AG10803 (cell line): ENCODE results near the gene SUMF2.
"Not testable (repeated sequence)": the region's sequence is repeated elsewhere in the genome, so short reads cannot be mapped to it uniquely, and the experiment has no call there.

Source experiments
- DNase-seq: peaks from one replicate; pipeline ENCODE4 v3.0.0; 2010; ENCODE audit warnings: low read depth
- H3K4me3 ChIP-seq: 2 replicates; pipeline ENCODE4 v1.5.1; 2011; ENCODE audit warnings: mild to moderate bottlenecking, low read length, control low read depth
- CTCF ChIP-seq: conservative IDR thresholded peaks from 2 replicates; pipeline ENCODE4 v1.5.1; 2011; ENCODE audit warnings: mild to moderate bottlenecking, low read length, control low read depth, inconsistent platforms

Gene SUMF2

DNA sequence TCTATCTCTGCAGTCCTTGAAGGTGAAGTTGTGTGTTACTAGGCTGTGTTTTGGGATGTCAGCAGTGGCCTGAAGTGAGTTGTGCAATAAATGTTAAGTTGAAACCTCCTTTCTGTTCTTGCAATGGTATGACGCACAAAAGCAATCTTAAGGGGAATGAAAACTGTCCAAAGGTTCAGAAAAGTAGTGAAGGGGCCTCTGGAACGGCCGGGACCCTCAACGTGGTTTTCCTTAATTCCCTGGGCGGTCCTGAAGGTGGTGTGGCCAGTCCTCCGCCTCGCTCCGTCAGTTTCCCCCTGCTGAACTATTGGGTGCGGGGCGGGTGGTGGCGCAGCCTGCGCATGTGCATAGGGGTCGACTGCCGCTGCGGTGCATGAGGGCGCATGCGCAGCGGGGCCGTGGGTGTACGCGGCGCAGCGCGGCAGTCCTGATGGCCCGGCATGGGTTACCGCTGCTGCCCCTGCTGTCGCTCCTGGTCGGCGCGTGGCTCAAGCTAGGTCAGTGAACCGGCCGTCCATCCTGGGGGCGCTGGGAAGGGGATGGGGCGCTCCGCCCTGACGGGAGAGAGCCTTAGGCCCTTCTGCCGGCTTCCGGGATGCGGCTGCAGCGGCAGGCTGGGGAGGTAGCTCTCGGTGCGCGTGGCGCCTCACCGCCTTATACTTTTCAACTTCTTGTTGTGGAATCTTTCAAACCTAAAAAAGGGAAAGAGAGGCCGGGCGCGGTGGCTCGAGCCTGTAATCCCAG is at the start of gene SUMF2:
Gene SUMF2 (plus strand): TSS at position 405 of the 744 bp plus-strand sequence. CDS start 26 bp downstream, at position 431.
- DNase-seq = peak; percentile 85
- H3K4me3 ChIP-seq = peak within 1 kb of the TSS; percentile 93
- TF ChIP-seq CTCF = peak; percentile 17; the same call in 1 of the 2 replicates

GRCh38 chr7:56017015-56017414 is 47.1 kb upstream of the SUMF2 start:
- not testable (repeated sequence) for H3K4me3 ChIP-seq, DNase-seq

- TF ChIP-seq CTCF = no peak
- no peak overlapping the region for H3K4me3 ChIP-seq
- DNase-seq = no peak
These were observed 44.6 kb upstream of the SUMF2 start for GRCh38 chr7:56019501-56019900.

DNA sequence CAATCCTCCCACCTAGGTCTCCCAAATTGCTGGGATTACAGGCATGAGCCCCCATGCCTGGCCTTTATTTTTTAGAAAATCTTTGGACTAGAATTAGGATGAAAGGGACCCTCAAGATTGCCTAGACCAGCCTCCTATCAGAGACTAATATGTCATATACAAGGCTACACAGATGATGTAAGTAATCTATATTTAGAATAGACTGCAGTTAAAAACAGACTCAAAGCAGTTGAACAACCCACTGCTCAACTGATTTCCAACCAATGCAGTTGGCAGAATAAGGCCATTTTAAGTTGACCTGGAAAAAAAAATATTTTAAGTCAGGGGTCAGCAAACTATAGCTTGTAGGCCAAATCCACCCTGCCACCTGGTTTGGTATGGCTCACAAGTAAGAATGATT is 40.6 kb upstream of the SUMF2 start:
- no peak for DNase-seq
- TF ChIP-seq CTCF = no peak
- H3K4me3 ChIP-seq = no peak overlapping the region

GRCh38 chr7:56026538-56026937 is 37.5 kb upstream of the SUMF2 start:
- TF ChIP-seq CTCF = no peak
- no peak for DNase-seq
- H3K4me3 ChIP-seq = no peak overlapping the region

GRCh38 chr7:56028942-56029630 is 35.0 kb upstream of the SUMF2 start:
- no peak for TF ChIP-seq CTCF
- DNase-seq = no peak
- H3K4me3 ChIP-seq = no peak overlapping the region

DNA sequence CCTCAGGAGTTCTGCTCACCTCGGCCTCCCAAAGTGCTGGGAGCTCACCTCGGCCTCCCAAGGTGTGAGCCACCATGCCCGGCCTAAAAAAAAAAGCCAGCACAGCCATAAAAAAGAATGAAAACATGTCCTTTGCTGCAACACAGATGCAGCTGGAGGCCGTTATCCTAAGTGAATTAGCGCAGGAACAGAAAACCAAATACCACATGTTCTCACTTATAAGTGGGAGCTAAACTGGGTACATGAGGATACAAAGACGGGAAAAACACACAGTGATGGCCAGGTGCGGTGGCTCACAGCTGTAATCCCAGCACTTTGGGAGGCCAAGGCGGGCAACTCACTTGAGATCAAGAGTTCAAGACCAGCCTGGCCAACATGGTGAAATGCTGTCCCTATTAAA is 33.7 kb upstream of the SUMF2 start:
- no peak for TF ChIP-seq CTCF
- DNase-seq = no peak
- no peak overlapping the region for H3K4me3 ChIP-seq

GRCh38 chr7:56031556-56031955 is 32.5 kb upstream of the SUMF2 start:
- not testable (repeated sequence) for DNase-seq, H3K4me3 ChIP-seq

DNA sequence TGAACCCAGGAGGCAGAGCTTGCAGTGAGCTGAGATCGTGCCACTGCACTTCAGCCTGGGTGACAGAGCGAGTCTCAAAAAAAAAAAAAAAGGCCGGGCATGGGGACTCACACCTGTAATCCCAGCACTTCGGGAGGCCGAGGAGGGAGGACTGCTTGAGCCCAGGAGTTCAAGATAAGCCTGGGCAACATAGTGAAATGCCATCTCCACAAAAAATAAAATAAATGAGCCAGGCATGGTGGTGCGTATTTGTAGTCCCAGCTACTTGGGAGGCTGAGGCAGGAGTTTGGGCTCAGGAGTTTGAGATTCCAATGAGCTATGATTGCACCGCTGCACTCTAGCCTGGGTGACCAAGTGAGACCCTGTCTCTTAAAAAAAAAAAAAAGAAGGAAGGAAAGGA is 31.5 kb upstream of the SUMF2 start:
- DNase-seq, H3K4me3 ChIP-seq: not testable (repeated sequence)
